ENCODE measurements around the gene CACNA2D3. TPM values are rescaled to one million over a fixed set of nuclear protein-coding genes. Genes with fewer than 3 reads are reported as not detected.

The CACNA2D3 gene
- polyA plus RNA-seq, 3 donors, result 8.3 to 21.5 (median 10.4) TPM

DNA sequence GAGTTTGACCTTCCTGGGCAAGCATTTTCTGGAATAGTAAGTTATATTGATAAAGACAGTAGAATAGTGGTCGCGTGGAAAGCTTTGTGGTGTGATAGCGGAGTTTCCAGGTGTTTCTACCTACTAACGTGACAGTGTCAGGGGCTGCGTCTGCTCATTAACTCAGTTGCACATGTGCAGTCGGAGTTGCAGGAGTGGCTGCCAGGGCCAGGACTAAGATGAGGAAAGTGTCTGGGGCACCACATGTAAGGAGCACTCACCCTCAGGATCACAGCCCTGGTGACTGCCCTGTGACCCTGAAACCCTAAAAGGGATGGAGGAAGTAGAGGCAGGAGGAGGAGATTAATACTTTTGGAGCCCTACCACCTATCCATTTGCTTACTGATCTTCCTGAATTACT lies 510.5 kb downstream of the CACNA2D3 start:
- Mint-ChIP-seq H3K27me3 (ENCODE audit: low read depth in 3 of 3) (peaks cover 3 to 5% (median 4%) of the 10 kb centered on the region in 3 donors), H3K36me3 (no peaks in the 10 kb centered on the region), H3K4me1 (no peaks in the 10 kb centered on the region), H3K9me3 (peaks cover 2 to 8% (median 5%) of the 10 kb centered on the region in 7 donors), H3K27ac (no peak overlapping the region), H3K4me3 (no peak overlapping the region)
- no peaks in the 10 kb centered on the region for H3K4me1 ChIP-seq (ENCODE audit: control insufficient read depth in 1 of 2, insufficient read depth in 2 of 2, low read length in 2 of 2)
- no peak overlapping the region for H3K4me2 ChIP-seq (replicated peaks; ENCODE audit: extremely low read depth, low read length, poor library complexity, severe bottlenecking)
- no peak overlapping the region for H3K4me3 ChIP-seq (replicated peaks in 1 of 3; ENCODE audit: low read depth in 2 of 3, low read length in 3 of 3)
- no peak overlapping the region for H3K9ac ChIP-seq (ENCODE audit: insufficient read depth, low read length, poor library complexity, severe bottlenecking)
- 100% methylated on average over 3 of the region's 6 CpGs for WGBS (ENCODE audit: insufficient coverage)
- H3K27ac ChIP-seq (ENCODE audit: low read depth in 1 of 2, low read length in 2 of 2), result no peak overlapping the region
- intact Hi-C loops (cut with micrococcal nuclease), result no loop called here
- no peaks in the 10 kb centered on the region for H4K20me1 ChIP-seq (ENCODE audit: insufficient read depth, low read length)
- H3K79me2 ChIP-seq (ENCODE audit: insufficient read depth, low read length), result no peaks in the 10 kb centered on the region
- peaks cover 0 to 6% of the 10 kb centered on the region in 2 donors for H3K9me3 ChIP-seq (replicated peaks in 1 of 2; ENCODE audit: control insufficient read depth in 1 of 2, insufficient read depth in 1 of 2, low read length in 2 of 2)
- no peak for TF ChIP-seq CTCF (IDR thresholded peaks at IDR 0.05)
- DNase-seq, result no peak
- H3K36me3 ChIP-seq (replicated peaks in 1 of 2; ENCODE audit: control insufficient read depth in 1 of 2, insufficient read depth in 2 of 2, low read length in 2 of 2), result no peaks in the 10 kb centered on the region
- H3K27me3 ChIP-seq (ENCODE audit: control insufficient read depth in 2 of 2, insufficient read depth in 2 of 2, low read length in 2 of 2), result no peaks in the 10 kb centered on the region
- no peak overlapping the region for H2AFZ ChIP-seq (ENCODE audit: insufficient read depth, low read depth, low read length, poor library complexity, severe bottlenecking)

GRCh38 chr3:54633444-54634121 lies 511.2 kb downstream of the CACNA2D3 start:
- H4K20me1 ChIP-seq (ENCODE audit: insufficient read depth, low read length), result no peaks in the 10 kb centered on the region
- H3K9ac ChIP-seq (ENCODE audit: insufficient read depth, low read length, poor library complexity, severe bottlenecking), result no peak overlapping the region
- H3K36me3 ChIP-seq (replicated peaks in 1 of 2; ENCODE audit: control insufficient read depth in 1 of 2, insufficient read depth in 2 of 2, low read length in 2 of 2), result no peaks in the 10 kb centered on the region
- Mint-ChIP-seq H3K27me3 (ENCODE audit: low read depth in 3 of 3) (peaks cover 7 to 13% (median 11%) of the 10 kb centered on the region in 3 donors), H3K4me1 (no peaks in the 10 kb centered on the region), H3K4me3 (no peak overlapping the region), H3K36me3 (no peaks in the 10 kb centered on the region), H3K27ac (no peak overlapping the region), H3K9me3 (peaks cover 0 to 9% (median 7%) of the 10 kb centered on the region in 7 donors)
- H3K27ac ChIP-seq (ENCODE audit: low read depth in 1 of 2, low read length in 2 of 2), result no peak overlapping the region
- intact Hi-C loops (cut with micrococcal nuclease), result no loop called here
- peaks cover 0 to 1% of the 10 kb centered on the region in 2 donors for H3K9me3 ChIP-seq (replicated peaks in 1 of 2; ENCODE audit: control insufficient read depth in 1 of 2, insufficient read depth in 1 of 2, low read length in 2 of 2)
- no peak overlapping the region for H2AFZ ChIP-seq (ENCODE audit: insufficient read depth, low read depth, low read length, poor library complexity, severe bottlenecking)
- no peak overlapping the region for H3K4me2 ChIP-seq (replicated peaks; ENCODE audit: extremely low read depth, low read length, poor library complexity, severe bottlenecking)
- H3K4me3 ChIP-seq (replicated peaks in 1 of 3; ENCODE audit: low read depth in 2 of 3, low read length in 3 of 3), result no peak overlapping the region
- 90% methylated on average over 7 of the region's 10 CpGs for WGBS (ENCODE audit: insufficient coverage)
- H3K27me3 ChIP-seq (ENCODE audit: control insufficient read depth in 2 of 2, insufficient read depth in 2 of 2, low read length in 2 of 2), result peaks cover under 1% of the 10 kb centered on the region in 2 donors
- no peaks in the 10 kb centered on the region for H3K4me1 ChIP-seq (ENCODE audit: control insufficient read depth in 1 of 2, insufficient read depth in 2 of 2, low read length in 2 of 2)
- no peak for DNase-seq
- H3K79me2 ChIP-seq (ENCODE audit: insufficient read depth, low read length), result no peaks in the 10 kb centered on the region
- no peak for TF ChIP-seq CTCF (IDR thresholded peaks at IDR 0.05)

All from CD14-positive monocyte (primary cell).